Astrocyte (in vitro differentiated cells and primary cell): ENCODE results near the gene IL17RE. TPM values are rescaled to one million over a fixed set of nuclear protein-coding genes. Genes with fewer than 3 reads are reported as not detected.

Experiments
- DNase-seq: peaks from one replicate; pipeline ENCODE4 v3.0.0-alpha.2; 2010; ENCODE audit warnings: low read depth
- FAIRE-seq: peaks from 2 replicates; lab custom pipeline; 2011; peaks lifted over from hg19 to GRCh38; lab: Jason Lieb, UNC
- H2AFZ ChIP-seq: 2 replicates; pipeline ENCODE4 v1.6.0; 2012; ENCODE audit warnings: low read depth, low read length, inconsistent platforms
- H3K27ac ChIP-seq: 2 replicates; pipeline ENCODE4 v1.5.1; 2011; ENCODE audit warnings: low read depth, low read length, inconsistent platforms
- H3K27me3 ChIP-seq: 2 replicates; pipeline ENCODE4 v1.6.0; 2011; ENCODE audit warnings: low read length, inconsistent platforms; ENCODE audit not compliant: insufficient read depth
- H3K36me3 ChIP-seq: 2 replicates; pipeline ENCODE4 v1.5.1; 2011; ENCODE audit warnings: low read length, inconsistent platforms; ENCODE audit not compliant: insufficient read depth
- H3K4me1 ChIP-seq: 2 replicates; pipeline ENCODE4 v1.5.1; 2011; ENCODE audit warnings: low read length, inconsistent platforms; ENCODE audit not compliant: insufficient read depth
- H3K4me2 ChIP-seq: 2 replicates; pipeline ENCODE4 v1.6.0; 2012; ENCODE audit warnings: low read length, inconsistent platforms
- H3K4me3 ChIP-seq: 2 replicates; pipeline ENCODE4 v1.5.1; 2011; ENCODE audit warnings: low read depth, mild to moderate bottlenecking, low read length, inconsistent platforms; ENCODE audit not compliant: insufficient read depth
- H3K79me2 ChIP-seq: 2 replicates; pipeline ENCODE4 v1.6.0; 2012; ENCODE audit warnings: mild to moderate bottlenecking, low read length, inconsistent platforms; ENCODE audit not compliant: insufficient read depth
- H3K9ac ChIP-seq: 2 replicates; pipeline ENCODE4 v1.6.0; 2012; ENCODE audit warnings: mild to moderate bottlenecking, low read length, inconsistent platforms
- H3K9me3 ChIP-seq: 2 replicates; pipeline ENCODE4 v1.5.1; 2012; ENCODE audit warnings: low read depth, mild to moderate bottlenecking, low read length, inconsistent platforms; ENCODE audit not compliant: insufficient read depth
- H4K20me1 ChIP-seq: 2 replicates; pipeline ENCODE4 v1.6.0; 2012; ENCODE audit warnings: low read length, inconsistent platforms; ENCODE audit not compliant: insufficient read depth
- H3K27ac Mint-ChIP-seq: one replicate; pipeline ENCODE4 v1.8.0; 2021; ENCODE audit warnings: mild to moderate bottlenecking, mixed read lengths; ENCODE audit not compliant: unreplicated experiment
- H3K27me3 Mint-ChIP-seq: one replicate; pipeline ENCODE4 v1.8.0; 2021; ENCODE audit warnings: low read depth, mixed read lengths; ENCODE audit not compliant: unreplicated experiment
- H3K36me3 Mint-ChIP-seq: one replicate; pipeline ENCODE4 v1.8.0; 2021; ENCODE audit warnings: low read depth, mixed read lengths; ENCODE audit not compliant: unreplicated experiment
- H3K4me1 Mint-ChIP-seq: one replicate; pipeline ENCODE4 v1.8.0; 2021; ENCODE audit warnings: low read depth, mixed read lengths; ENCODE audit not compliant: unreplicated experiment
- H3K4me3 Mint-ChIP-seq: one replicate; pipeline ENCODE4 v1.8.0; 2021; ENCODE audit warnings: mild to moderate bottlenecking, moderate library complexity, mixed read lengths; ENCODE audit not compliant: unreplicated experiment
- H3K9me3 Mint-ChIP-seq: one replicate; pipeline ENCODE4 v1.8.0; 2021; ENCODE audit warnings: mild to moderate bottlenecking, mixed read lengths; ENCODE audit not compliant: unreplicated experiment
- CTCF ChIP-seq: IDR thresholded peaks from 2 replicates; pipeline ENCODE4 v1.5.1; 2011; ENCODE audit warnings: low read depth, mild to moderate bottlenecking, inconsistent platforms, low read length, moderate library complexity; ENCODE audit not compliant: insufficient read depth
- EZH2 ChIP-seq: IDR thresholded peaks from 2 replicates; pipeline ENCODE4 v1.6.1; 2012; ENCODE audit warnings: mild to moderate bottlenecking, low read length, inconsistent platforms; ENCODE audit not compliant: insufficient read depth
- total RNA-seq: library from RNA; stranded (reverse); gene quantifications from 2 replicates; pipeline ENCODE4 v1.2.1, GENCODE V29; 2021

The IL17RE gene
- total RNA-seq, 1 donor from 2014 or later: 4.6 TPM

- Mint-ChIP-seq H3K4me3 (no peak overlapping the region), H3K27ac (no peak overlapping the region), H3K27me3 (no peaks in the 10 kb centered on the region), H3K36me3 (peaks cover 10% of the 10 kb centered on the region), H3K4me1 (peaks cover 12% of the 10 kb centered on the region), H3K9me3 (peaks cover 9% of the 10 kb centered on the region)
- no peaks in the 10 kb centered on the region for H3K79me2 ChIP-seq
- H3K27ac ChIP-seq: no peak overlapping the region
- peaks cover 9% of the 10 kb centered on the region for H3K4me1 ChIP-seq
- no peaks in the 10 kb centered on the region for H3K9me3 ChIP-seq
- no peak for TF ChIP-seq CTCF
- no peak for TF ChIP-seq EZH2
- H4K20me1 ChIP-seq: no peaks in the 10 kb centered on the region
- H3K4me2 ChIP-seq: no peak overlapping the region
- DNase-seq (no peak), FAIRE-seq (no peak)
- no peak overlapping the region for H2AFZ ChIP-seq
- no peaks in the 10 kb centered on the region for H3K27me3 ChIP-seq
- no peak overlapping the region for H3K4me3 ChIP-seq
- H3K9ac ChIP-seq: no peak overlapping the region
- no peaks in the 10 kb centered on the region for H3K36me3 ChIP-seq
Observed at GRCh38 chr3:9908286-9908685, 5.6 kb downstream of the IL17RE start.

- H3K27ac Mint-ChIP-seq: no peak overlapping the region
- H3K4me2 ChIP-seq: no peak overlapping the region
- no peak overlapping the region for H3K4me3 ChIP-seq
- DNase-seq (no peak), FAIRE-seq (no peak)
- peaks cover 9% of the 10 kb centered on the region for H3K9me3 Mint-ChIP-seq
- TF ChIP-seq EZH2 (no peak), CTCF (no peak)
- no peak overlapping the region for H2AFZ ChIP-seq
- no peak overlapping the region for H3K9ac ChIP-seq
- H3K27ac ChIP-seq: no peak overlapping the region
- H4K20me1 ChIP-seq: no peaks in the 10 kb centered on the region
- peaks cover 5% of the 10 kb centered on the region for H3K4me1 Mint-ChIP-seq
- no peaks in the 10 kb centered on the region for H3K27me3 ChIP-seq
- no peaks in the 10 kb centered on the region for H3K79me2 ChIP-seq
- H3K36me3 ChIP-seq: no peaks in the 10 kb centered on the region
- no peaks in the 10 kb centered on the region for H3K9me3 ChIP-seq
- H3K36me3 Mint-ChIP-seq: peaks cover 10% of the 10 kb centered on the region
- peaks cover 6% of the 10 kb centered on the region for H3K4me1 ChIP-seq
- no peaks in the 10 kb centered on the region for H3K27me3 Mint-ChIP-seq
- no peak overlapping the region for H3K4me3 Mint-ChIP-seq
Observed at GRCh38 chr3:9909221-9910013, 6.8 kb downstream of the IL17RE start.

GRCh38 chr3:9911863-9912262, 9.2 kb downstream of the IL17RE start:
- Mint-ChIP-seq H3K9me3 (peaks cover 9% of the 10 kb centered on the region), H3K27me3 (no peaks in the 10 kb centered on the region), H3K27ac (no peak overlapping the region), H3K36me3 (peaks cover 10% of the 10 kb centered on the region), H3K4me1 (peaks cover 7% of the 10 kb centered on the region), H3K4me3 (no peak overlapping the region)
- Histone ChIP-seq H3K27me3 (no peaks in the 10 kb centered on the region), H3K4me2 (no peak overlapping the region), H2AFZ (no peak overlapping the region), H3K27ac (no peak overlapping the region), H3K79me2 (no peaks in the 10 kb centered on the region), H3K9me3 (no peaks in the 10 kb centered on the region), H3K9ac (no peak overlapping the region), H3K4me3 (no peak overlapping the region), H4K20me1 (no peaks in the 10 kb centered on the region), H3K4me1 (peaks cover 19% of the 10 kb centered on the region), H3K36me3 (no peaks in the 10 kb centered on the region)
- TF ChIP-seq EZH2 (no peak), CTCF (no peak)
- FAIRE-seq (no peak), DNase-seq (no peak)
